MCF 10A (cell line): ENCODE results near the gene SYT12. TPM values are rescaled to one million over a fixed set of nuclear protein-coding genes. Genes with fewer than 3 reads are reported as not detected.

Experiments
- BruUV-seq: library from RNA; stranded (reverse); fragments of 400-500 nt; replicated peaks from 2 replicates; lab custom pipeline; 2021; lab: Mats Ljungman, UMichigan
- CTCF ChIA-PET: fragments of 300-600 bp; sonication (Branson Sonifier 250); formaldehyde crosslinking; extraction: SDS; loops from one replicate; lab custom pipeline; 2021; ENCODE audit warnings: antibody characterized with exemption, inconsistent platforms; lab: Yijun Ruan, JAX
- POLR2A ChIA-PET: fragments of 300-600, 350-650 bp; sonication (Branson Sonifier 250); formaldehyde crosslinking; extraction: SDS; loops from one replicate; lab custom pipeline; 2020; ENCODE audit warnings: antibody characterized with exemption, inconsistent platforms; lab: Yijun Ruan, JAX
- DNase-seq: peaks from one replicate; pipeline ENCODE4 v3.0.0-alpha.2; 2018; ENCODE audit not compliant: unreplicated experiment
- H3K27ac Mint-ChIP-seq: one replicate; pipeline ENCODE4 v1.8.0; 2022; ENCODE audit warnings: mild to moderate bottlenecking, low read depth, mixed read lengths; ENCODE audit not compliant: unreplicated experiment
- H3K27me3 Mint-ChIP-seq: one replicate; pipeline ENCODE4 v1.8.0; 2022; ENCODE audit warnings: mixed read lengths; ENCODE audit not compliant: insufficient read depth, unreplicated experiment
- H3K36me3 Mint-ChIP-seq: one replicate; pipeline ENCODE4 v1.8.0; 2022; ENCODE audit warnings: mild to moderate bottlenecking, moderate library complexity, mixed read lengths; ENCODE audit not compliant: insufficient read depth, unreplicated experiment
- H3K4me1 Mint-ChIP-seq: one replicate; pipeline ENCODE4 v1.8.0; 2022; ENCODE audit warnings: mixed read lengths; ENCODE audit not compliant: insufficient read depth, unreplicated experiment
- H3K4me3 Mint-ChIP-seq: one replicate; pipeline ENCODE4 v1.8.0; 2022; ENCODE audit warnings: mild to moderate bottlenecking, moderate library complexity, mixed read lengths; ENCODE audit not compliant: unreplicated experiment
- H3K9me3 Mint-ChIP-seq: one replicate; pipeline ENCODE4 v1.8.0; 2022; ENCODE audit warnings: mixed read lengths; ENCODE audit not compliant: unreplicated experiment
- intact Hi-C: fragments of 100-400 bp; cut with micrococcal nuclease; formaldehyde crosslinking; loops from 2 replicates; pipeline ENCODE4 v1.14.1; 2022
- total RNA-seq: library from RNA; stranded (reverse); gene quantifications from 2 replicates; pipeline ENCODE4 v1.2.3, GENCODE V29; 2022
- TF ChIP-seq, protein P1 (sequence below): fragments of 200-600 bp; IDR thresholded peaks from one replicate; pipeline ENCODE4 v1.8.0; 2022; ENCODE audit warnings: antibody characterized with exemption, mild to moderate bottlenecking; ENCODE audit not compliant: unreplicated experiment

Gene SYT12
- total RNA-seq, 1 experiment from 2014 or later = 0.44 TPM

DNA sequence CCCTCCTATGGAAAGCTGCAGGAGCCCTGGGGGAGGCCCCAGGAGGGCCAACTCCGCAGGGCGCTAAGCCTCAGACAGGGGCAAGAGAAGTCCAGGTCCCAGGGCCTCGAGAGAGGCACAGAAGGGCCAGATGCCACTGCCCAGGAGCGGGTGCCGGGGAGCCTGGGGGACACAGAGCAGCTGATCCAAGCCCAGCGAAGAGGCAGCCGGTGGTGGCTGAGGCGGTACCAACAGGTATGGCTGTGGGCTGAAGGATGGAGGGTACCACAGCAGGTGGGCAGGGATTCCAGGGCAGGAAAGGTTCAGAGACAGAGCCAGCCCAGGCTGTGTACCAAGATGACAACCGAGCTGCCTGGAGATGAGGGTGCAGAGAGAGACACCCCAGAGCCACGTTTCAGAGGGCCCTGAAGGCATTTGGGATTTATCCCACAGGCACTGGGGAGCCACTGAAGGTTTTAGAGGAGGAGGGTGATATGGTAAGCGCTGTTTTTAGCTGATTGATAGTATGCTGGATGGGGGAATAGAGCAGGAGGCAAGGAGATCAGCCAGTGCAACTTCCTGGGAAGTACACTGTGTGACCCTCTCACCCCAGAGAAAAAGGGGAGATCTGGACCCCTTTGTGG is 47.4 kb upstream of the SYT12 start:
- Mint-ChIP-seq H3K4me1 (peaks cover 26% of the 10 kb centered on the region), H3K27ac (peak overlapping the region; percentile 66), H3K9me3 (no peaks in the 10 kb centered on the region), H3K27me3 (no peaks in the 10 kb centered on the region), H3K4me3 (no peak overlapping the region), H3K36me3 (no peaks in the 10 kb centered on the region)
- BruUV-seq = no TSS peak
- intact Hi-C loops = loop anchor here (1.0 kb wide), 1 partner anchor 132 kb away; the partner anchor contains the start of gene RCE1
- POLR2A ChIA-PET = interaction anchor here (0.5 to 2.3 kb wide), 9 partner anchors 12 to 180 kb away, joined by 3 to 7 read pairs (median 5); partner anchors contain the start of gene PC
- CTCF ChIA-PET = interaction anchor here (0.6 to 2.8 kb wide), 19 partner anchors 12 to 492 kb away, joined by 3 to 36 read pairs (median 4); partner anchors contain the start of gene RCE1
- TF ChIP-seq, protein P1, sequence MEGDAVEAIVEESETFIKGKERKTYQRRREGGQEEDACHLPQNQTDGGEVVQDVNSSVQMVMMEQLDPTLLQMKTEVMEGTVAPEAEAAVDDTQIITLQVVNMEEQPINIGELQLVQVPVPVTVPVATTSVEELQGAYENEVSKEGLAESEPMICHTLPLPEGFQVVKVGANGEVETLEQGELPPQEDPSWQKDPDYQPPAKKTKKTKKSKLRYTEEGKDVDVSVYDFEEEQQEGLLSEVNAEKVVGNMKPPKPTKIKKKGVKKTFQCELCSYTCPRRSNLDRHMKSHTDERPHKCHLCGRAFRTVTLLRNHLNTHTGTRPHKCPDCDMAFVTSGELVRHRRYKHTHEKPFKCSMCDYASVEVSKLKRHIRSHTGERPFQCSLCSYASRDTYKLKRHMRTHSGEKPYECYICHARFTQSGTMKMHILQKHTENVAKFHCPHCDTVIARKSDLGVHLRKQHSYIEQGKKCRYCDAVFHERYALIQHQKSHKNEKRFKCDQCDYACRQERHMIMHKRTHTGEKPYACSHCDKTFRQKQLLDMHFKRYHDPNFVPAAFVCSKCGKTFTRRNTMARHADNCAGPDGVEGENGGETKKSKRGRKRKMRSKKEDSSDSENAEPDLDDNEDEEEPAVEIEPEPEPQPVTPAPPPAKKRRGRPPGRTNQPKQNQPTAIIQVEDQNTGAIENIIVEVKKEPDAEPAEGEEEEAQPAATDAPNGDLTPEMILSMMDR = no peak
- DNase-seq = no peak

DNA sequence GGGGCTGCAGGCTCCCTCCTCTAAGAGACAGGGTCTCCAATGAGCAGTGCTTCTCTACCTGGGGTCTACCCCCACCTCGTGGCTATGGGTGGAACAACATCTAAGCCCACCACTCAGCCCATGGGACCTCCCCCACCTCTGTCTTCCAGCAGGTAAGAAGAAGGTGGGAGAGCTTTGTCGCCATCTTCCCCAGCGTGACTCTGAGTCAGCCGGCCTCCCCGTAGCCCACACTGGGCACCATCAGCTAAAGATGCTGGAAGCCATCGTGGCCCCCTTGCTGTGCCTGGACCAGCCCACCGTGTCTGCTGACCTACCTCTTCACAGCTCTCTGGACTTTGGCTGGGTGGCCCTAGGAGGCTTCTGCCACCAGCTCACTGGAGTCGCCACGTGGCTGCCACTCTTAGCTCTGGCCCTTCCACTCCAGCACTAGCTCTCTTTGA is 46.9 kb upstream of the SYT12 start:
- peak; percentile 35 for DNase-seq
- Mint-ChIP-seq H3K9me3 (no peaks in the 10 kb centered on the region), H3K36me3 (no peaks in the 10 kb centered on the region), H3K27ac (peak overlapping the region; percentile 66), H3K4me3 (no peak overlapping the region), H3K4me1 (peaks cover 21% of the 10 kb centered on the region), H3K27me3 (no peaks in the 10 kb centered on the region)
- POLR2A ChIA-PET = interaction anchor here (0.6 to 2.3 kb wide), 9 partner anchors 13 to 142 kb away, joined by 3 to 7 read pairs (median 4); partner anchors contain the start of gene PC
- no TSS peak for BruUV-seq
- TF ChIP-seq, protein P1 = peak; percentile 79
- CTCF ChIA-PET = interaction anchor here (0.6 to 2.8 kb wide), 19 partner anchors 14 to 493 kb away, joined by 3 to 36 read pairs (median 4); partner anchors contain the start of gene RCE1
- intact Hi-C loops = loop anchor here (1.0 kb wide), 1 partner anchor 133 kb away; the partner anchor contains the start of gene RCE1

DNA sequence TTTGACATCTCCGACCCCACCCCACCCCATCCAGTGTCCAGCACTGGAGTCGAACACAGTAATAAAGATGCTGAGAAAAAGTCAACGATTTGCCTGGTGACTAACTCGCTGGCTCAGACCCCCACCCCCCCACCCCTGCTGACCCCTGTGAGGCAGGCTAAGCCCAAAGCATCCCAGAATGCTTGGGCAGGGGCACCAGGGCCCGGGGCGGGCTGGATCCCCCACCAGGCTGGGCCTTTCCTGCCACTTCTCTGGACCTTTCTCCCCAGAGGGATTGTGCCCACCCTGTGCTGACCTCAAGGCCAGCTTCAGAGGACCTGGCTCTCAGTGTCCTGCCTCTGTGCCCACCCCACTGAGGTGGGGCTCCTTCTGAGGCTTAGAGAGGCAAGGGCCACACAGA is 46.0 kb upstream of the SYT12 start:
- no peaks in the 10 kb centered on the region for H3K9me3 Mint-ChIP-seq
- CTCF ChIA-PET = interaction anchor here (0.6 to 2.8 kb wide), 6 partner anchors 19 to 133 kb away, joined by 3 to 36 read pairs (median 4); partner anchors contain the start of gene RCE1

More for the DNA sequence above, 46.0 kb upstream of the SYT12 start:
- Mint-ChIP-seq H3K27me3 (no peaks in the 10 kb centered on the region), H3K27ac (no peak overlapping the region), H3K36me3 (no peaks in the 10 kb centered on the region), H3K4me1 (peaks cover 14% of the 10 kb centered on the region), H3K4me3 (no peak overlapping the region)
- no peak for DNase-seq
- BruUV-seq = no TSS peak
- TF ChIP-seq, protein P1 = no peak
- intact Hi-C loops = loop anchor here (1.0 kb wide), 1 partner anchor 134 kb away; the partner anchor contains the start of gene RCE1
- POLR2A ChIA-PET = interaction anchor here (1.0 to 1.9 kb wide), 5 partner anchors 18 to 143 kb away, joined by 3 to 7 read pairs (median 3); partner anchors contain the start of gene PC
